ENCODE results near the gene KRTAP1-4. TPM values are rescaled to one million over a fixed set of nuclear protein-coding genes. Genes with fewer than 3 reads are reported as not detected.

The KRTAP1-4 gene
- total RNA-seq, 1 donor from 2014 or later, result not detected

- no peak for DNase-seq
- CTCF ChIA-PET, result no interaction called here
- Mint-ChIP-seq H3K4me3 (no peak overlapping the region), H3K4me1 (no peaks in the 10 kb centered on the region), H3K27me3 (peaks cover 34% of the 10 kb centered on the region), H3K36me3 (ENCODE audit: low read depth) (no peaks in the 10 kb centered on the region), H3K9me3 (no peaks in the 10 kb centered on the region), H3K27ac (no peak overlapping the region)
- ATAC-seq (ENCODE audit: low read depth), result no peak
- POLR2A ChIA-PET, result no interaction called here
- intact Hi-C loops (cut with micrococcal nuclease), result no loop called here
- no peak for TF ChIP-seq CTCF (IDR thresholded peaks at IDR 0.05)
Measured at GRCh38 chr17:40992666-40993065, 37.3 kb downstream of the KRTAP1-4 start.

GRCh38 chr17:40986920-40987319 lies 43.1 kb downstream of the KRTAP1-4 start:
- intact Hi-C loops (cut with micrococcal nuclease), result no loop called here
- Mint-ChIP-seq H3K27ac (no peak overlapping the region), H3K4me1 (no peaks in the 10 kb centered on the region), H3K9me3 (no peaks in the 10 kb centered on the region), H3K4me3 (no peak overlapping the region), H3K27me3 (peaks cover 14% of the 10 kb centered on the region), H3K36me3 (ENCODE audit: low read depth) (no peaks in the 10 kb centered on the region)
- no peak for ATAC-seq (ENCODE audit: low read depth)
- no peak for TF ChIP-seq CTCF (IDR thresholded peaks at IDR 0.05)
- ChIA-PET POLR2A (no interaction called here), CTCF (no interaction called here)
- no peak for DNase-seq

GRCh38 chr17:40984226-40984625 lies 45.8 kb downstream of the KRTAP1-4 start, which contains the start of gene KRT40:
Gene KRT40, minus strand, starts transcription at chr17:40984326. Its CDS starts 53 bp downstream, at chr17:40984273.
- POLR2A ChIA-PET, result interaction anchor here (0.7 kb wide), 1 partner anchor 582 kb away, joined by 3 read pairs; no protein-coding TSS in a partner anchor
- CTCF ChIA-PET, result no interaction called here
- H3K4me1 Mint-ChIP-seq, result no peaks in the 10 kb centered on the region
- no peaks in the 10 kb centered on the region for H3K36me3 Mint-ChIP-seq (ENCODE audit: low read depth)
- ATAC-seq (ENCODE audit: low read depth), result no peak
- peaks cover 14% of the 10 kb centered on the region for H3K27me3 Mint-ChIP-seq
- H3K9me3 Mint-ChIP-seq, result no peaks in the 10 kb centered on the region
- intact Hi-C loops (cut with micrococcal nuclease), result no loop called here
- no peak within 1 kb of the TSS for H3K4me3 Mint-ChIP-seq
- no peak for DNase-seq
- H3K27ac Mint-ChIP-seq, result no peak within 1 kb of the TSS
- no peak for TF ChIP-seq CTCF (IDR thresholded peaks at IDR 0.05)

DNA sequence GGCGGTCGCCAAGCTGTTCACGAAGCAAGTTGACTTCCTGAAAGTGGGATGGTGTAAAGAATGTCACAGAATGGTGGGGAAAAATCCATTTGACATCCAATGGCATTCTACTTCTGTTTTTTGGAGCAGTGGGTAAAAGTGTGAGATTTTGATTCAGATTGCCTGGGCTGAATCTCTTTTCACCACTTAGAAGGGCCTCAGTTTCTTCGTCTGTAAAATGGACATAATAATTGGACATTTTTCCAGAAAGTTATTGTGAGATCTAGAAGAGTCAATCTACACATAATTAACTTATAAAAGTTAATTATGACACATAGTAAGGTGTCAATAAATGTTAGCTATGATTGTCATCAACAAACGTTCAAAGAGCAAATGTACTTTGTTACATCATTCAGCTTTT lies 48.9 kb downstream of the KRTAP1-4 start:
- no peaks in the 10 kb centered on the region for H3K4me1 Mint-ChIP-seq
- ATAC-seq (ENCODE audit: low read depth), result no peak
- ChIA-PET CTCF (no interaction called here), POLR2A (interaction anchor here (0.5 kb wide), 1 partner anchor 320 kb away, joined by 3 read pairs; no protein-coding TSS in a partner anchor)
- H3K27ac Mint-ChIP-seq, result no peak overlapping the region
- no peak overlapping the region for H3K4me3 Mint-ChIP-seq
- H3K9me3 Mint-ChIP-seq, result no peaks in the 10 kb centered on the region
- intact Hi-C loops (cut with micrococcal nuclease), result no loop called here
- no peaks in the 10 kb centered on the region for H3K36me3 Mint-ChIP-seq (ENCODE audit: low read depth)
- no peak for TF ChIP-seq CTCF (IDR thresholded peaks at IDR 0.05)
- H3K27me3 Mint-ChIP-seq, result peaks cover 26% of the 10 kb centered on the region
- no peak for DNase-seq

- H3K27me3 Mint-ChIP-seq, result peaks cover 26% of the 10 kb centered on the region
- no peak for DNase-seq
- intact Hi-C loops (cut with micrococcal nuclease), result no loop called here
- no peaks in the 10 kb centered on the region for H3K36me3 Mint-ChIP-seq (ENCODE audit: low read depth)
- ATAC-seq (ENCODE audit: low read depth), result no peak
- H3K4me1 Mint-ChIP-seq, result no peaks in the 10 kb centered on the region
- TF ChIP-seq CTCF (IDR thresholded peaks at IDR 0.05), result no peak
- H3K9me3 Mint-ChIP-seq, result no peaks in the 10 kb centered on the region
- no peak overlapping the region for H3K4me3 Mint-ChIP-seq
- POLR2A ChIA-PET, result interaction anchor here (0.5 kb wide), 1 partner anchor 321 kb away, joined by 3 read pairs; no protein-coding TSS in a partner anchor
- no peak overlapping the region for H3K27ac Mint-ChIP-seq
- CTCF ChIA-PET, result no interaction called here
Measured at GRCh38 chr17:40980596-40980995, 49.4 kb downstream of the KRTAP1-4 start.
